IPS-18c (cell line): ENCODE data around the gene SPATA9.

Experiments
- H3K4me3 ChIP-seq: 2 replicates; pipeline ENCODE4 v1.7.0; 2013; ENCODE audit warnings: low read depth, mild to moderate bottlenecking, low read length, moderate library complexity; ENCODE audit not compliant: insufficient read depth
- H3K9me3 ChIP-seq: one replicate; pipeline ENCODE4 v1.6.1; 2013; ENCODE audit warnings: mild to moderate bottlenecking, low read length, moderate library complexity; ENCODE audit not compliant: control insufficient read depth, insufficient read depth

SPATA9 gene

DNA sequence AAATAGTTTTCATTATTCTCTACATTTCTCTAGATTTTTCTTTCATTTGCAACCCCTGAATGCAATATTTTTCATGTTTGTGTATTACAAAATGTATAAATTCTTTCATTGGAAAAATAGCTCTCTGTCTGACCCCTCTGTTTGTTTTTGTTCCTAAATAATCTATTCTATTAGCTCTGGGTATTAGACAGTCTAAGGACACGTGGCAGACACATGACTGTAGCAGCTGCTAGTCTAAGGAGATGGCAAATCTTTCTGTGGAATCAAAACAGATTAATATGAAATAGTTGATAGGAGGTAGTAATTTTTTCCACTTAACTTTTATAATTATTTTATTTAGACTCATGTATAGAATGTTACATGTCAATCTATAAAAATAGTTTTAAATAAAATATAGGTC lies 21.4 kb upstream of the SPATA9 start:
- no peak overlapping the region for H3K4me3 ChIP-seq
- H3K9me3 ChIP-seq = no peaks in the 10 kb centered on the region

DNA sequence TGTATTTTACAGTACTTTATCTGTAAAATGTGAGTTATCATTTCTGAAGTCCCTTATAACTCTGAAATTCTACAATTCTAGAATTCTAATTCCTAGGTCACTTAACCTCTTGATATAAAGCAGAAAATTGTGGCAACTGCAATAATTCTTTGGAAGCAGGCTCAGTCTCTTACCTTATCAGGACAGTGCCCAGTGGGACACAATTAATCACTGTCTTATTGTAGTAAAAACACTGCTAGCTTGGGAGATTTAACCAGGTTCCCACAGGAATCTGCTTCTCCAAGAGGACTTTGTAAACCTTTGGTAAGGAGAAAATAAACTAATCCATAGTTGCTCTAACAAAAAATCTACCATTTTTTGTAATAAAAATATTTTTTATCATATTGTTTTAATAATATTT lies 18.3 kb upstream of the SPATA9 start:
- Histone ChIP-seq H3K9me3 (no peaks in the 10 kb centered on the region), H3K4me3 (no peak overlapping the region)

DNA sequence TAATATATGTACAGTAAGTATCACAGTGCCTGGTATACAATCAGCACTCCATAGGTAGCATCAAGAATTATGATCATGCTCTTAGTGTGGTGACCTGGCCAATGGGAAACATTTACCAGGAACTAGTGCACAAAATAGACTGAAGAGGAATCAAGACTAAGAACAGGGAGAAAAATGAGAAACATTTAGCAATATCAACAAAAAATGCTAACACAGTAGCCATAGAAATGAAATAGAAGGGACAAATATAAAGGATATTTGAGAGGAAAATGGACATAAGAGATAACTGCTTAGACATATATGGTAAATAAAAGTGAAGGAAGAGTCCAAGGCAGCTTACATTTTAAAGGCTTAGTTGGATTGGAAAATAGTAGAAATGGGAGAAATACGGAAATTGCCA lies 16.5 kb upstream of the SPATA9 start:
- Histone ChIP-seq H3K4me3 (no peak overlapping the region), H3K9me3 (no peaks in the 10 kb centered on the region)

DNA sequence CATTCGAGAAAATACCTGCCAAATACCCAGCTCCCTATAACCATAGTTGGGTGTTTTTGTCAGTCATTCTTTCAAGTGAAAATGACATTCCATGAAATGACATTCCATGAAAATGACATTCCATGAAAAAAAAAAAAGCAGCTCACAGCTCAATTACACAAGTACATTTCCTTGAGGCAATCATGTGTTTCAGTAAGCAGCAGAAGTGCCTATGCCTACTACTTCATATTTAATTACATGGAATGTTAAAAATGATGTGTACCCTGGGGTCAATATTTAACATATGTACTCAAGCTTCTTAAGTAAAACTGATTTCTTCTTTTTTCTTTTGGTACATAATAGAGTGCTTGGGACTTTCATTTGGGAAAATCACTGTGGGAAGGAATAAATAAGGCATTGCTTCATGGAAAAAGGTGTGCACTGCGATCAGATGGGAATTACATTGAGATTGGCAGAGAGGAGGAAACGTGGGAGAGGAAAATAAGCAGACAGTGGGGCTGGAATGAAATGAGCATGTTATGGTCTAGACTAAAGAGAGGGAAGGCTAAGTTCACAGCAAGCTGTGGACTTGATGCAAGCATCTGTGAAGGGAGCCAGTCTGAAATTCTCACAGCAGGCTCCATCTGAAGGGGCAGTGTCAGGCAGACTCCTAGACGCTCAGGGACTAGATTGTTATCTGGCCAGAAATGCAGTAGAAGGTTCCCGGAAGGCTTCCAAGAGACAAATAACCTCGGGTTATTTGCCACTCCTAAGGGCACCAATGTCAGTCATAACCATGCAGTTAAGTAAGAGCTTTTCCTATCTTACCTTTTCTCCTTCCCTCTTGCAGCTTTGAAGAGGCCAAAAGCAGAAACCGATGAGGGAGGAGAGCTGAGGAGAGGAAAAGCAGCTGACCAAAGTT lies 15.2 kb upstream of the SPATA9 start:
- H3K9me3 ChIP-seq = no peaks in the 10 kb centered on the region
- H3K4me3 ChIP-seq = no peak overlapping the region

DNA sequence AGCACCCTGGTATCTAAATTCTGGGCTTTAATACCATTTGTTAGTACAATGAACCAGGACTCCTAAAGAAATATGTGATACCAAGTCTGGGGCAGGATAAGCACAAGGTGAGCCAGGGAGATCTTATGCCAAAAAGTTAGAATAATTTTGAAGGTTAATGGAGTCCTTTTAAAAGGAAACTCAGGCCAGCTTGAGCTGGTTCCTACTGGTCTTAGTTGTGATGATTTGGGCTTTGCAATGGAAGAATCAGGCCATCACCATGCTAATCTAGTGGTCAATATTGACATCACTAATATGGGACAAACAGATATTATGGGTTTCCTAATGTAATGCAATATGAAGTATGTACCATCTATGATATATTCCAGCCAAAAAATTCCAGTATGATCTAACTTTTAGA lies 7.5 kb upstream of the SPATA9 start:
- Histone ChIP-seq H3K9me3 (no peaks in the 10 kb centered on the region), H3K4me3 (no peak overlapping the region)

DNA sequence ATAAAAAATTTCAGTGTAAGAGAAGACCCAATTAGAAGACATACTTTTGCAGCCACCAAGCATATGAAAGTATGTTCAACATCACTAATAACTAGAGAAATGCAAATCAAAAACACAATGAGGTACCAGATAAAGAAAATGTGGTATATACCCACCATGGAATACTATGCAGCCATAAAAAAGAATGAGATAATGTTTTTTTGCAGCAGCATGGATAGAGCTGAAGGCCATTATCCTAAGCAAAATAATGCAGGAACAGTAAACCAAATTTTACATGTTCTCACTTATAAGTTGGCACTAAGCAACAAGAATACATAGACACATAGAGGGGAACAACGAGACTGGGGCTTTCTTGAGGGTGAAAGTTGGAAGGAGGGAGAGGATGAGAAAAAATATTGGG lies 6.9 kb upstream of the SPATA9 start:
- Histone ChIP-seq H3K9me3 (no peaks in the 10 kb centered on the region), H3K4me3 (no peak overlapping the region)

DNA sequence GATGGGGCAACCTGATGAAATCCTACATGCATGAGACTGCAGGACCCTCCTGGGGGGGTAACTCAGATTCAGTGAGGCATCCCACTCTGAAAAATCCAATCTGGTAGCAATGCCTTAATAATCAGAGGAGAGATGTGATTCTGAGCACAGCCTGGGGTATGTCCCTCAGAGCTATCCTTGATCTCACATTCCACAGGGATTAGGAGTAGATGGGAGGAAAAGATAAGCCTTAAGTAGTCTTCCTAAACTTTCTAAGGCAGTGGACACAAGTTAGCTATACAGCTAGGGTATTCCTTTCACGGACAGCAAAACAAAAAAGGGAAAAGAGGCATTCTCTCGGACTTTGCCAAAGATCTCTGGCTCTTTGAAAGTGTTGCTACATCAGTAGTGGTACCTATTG lies 3.9 kb upstream of the SPATA9 start:
- no peak overlapping the region for H3K4me3 ChIP-seq
- no peaks in the 10 kb centered on the region for H3K9me3 ChIP-seq

DNA sequence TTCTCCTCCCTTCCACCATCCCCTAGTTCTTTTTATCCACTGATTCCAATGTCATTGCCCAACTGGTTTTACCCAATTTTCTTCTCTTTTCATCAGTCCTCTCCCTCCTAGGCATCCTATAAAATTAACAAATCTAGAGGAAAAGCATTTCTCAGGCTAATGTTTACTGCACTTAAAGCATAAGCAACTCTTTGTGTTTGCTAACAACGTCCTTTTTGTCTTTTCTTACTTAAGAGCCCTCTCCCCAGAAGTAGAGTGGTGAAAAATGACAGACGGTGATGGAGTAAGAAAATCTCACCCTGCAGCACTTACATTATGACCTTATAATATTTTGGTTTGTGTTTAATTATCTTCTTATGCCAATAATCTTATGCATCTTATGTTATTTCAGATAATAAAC lies 1.6 kb upstream of the SPATA9 start:
- Histone ChIP-seq H3K4me3 (no peak overlapping the region), H3K9me3 (no peaks in the 10 kb centered on the region)

DNA sequence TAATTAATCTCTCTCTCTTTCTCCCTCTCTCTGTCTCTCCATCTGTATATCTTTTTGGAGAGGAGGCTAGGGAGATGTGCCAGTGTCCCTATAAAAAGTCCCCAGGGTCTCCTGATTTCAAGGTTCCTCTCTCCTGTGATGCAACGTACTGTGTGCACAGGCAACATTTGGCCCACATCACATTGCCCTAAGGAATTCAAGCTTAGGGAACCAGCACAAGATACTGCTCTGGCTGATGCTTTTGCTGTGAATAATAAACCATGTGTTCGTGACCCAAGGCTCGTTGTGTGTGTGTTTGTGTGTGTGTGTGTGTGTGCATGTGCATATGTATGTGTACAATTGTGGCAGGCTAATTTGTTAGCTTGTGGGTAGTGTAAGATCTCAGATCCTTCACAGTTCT lies 9.7 kb downstream of the SPATA9 start:
- Histone ChIP-seq H3K9me3 (no peaks in the 10 kb centered on the region), H3K4me3 (no peak overlapping the region)

DNA sequence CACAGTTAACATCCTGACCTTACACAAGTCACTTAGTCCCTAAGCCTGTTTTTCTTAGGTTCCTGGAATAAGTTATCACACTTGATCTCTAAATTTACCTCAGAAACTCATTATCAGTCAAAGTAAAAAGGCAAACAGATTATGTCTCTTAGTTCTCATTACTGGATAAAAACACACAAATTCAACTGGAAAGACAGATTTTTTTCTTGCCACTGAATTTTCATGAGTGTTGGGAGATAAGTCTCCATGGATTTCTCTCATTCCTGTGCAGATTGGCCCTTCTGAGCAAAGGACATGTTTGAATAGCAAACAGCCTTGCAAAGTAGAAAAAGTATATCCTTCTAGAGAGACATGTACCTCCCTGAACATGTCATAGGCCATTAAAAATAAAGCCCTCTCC lies 10.2 kb downstream of the SPATA9 start:
- no peaks in the 10 kb centered on the region for H3K9me3 ChIP-seq
- H3K4me3 ChIP-seq = no peak overlapping the region

DNA sequence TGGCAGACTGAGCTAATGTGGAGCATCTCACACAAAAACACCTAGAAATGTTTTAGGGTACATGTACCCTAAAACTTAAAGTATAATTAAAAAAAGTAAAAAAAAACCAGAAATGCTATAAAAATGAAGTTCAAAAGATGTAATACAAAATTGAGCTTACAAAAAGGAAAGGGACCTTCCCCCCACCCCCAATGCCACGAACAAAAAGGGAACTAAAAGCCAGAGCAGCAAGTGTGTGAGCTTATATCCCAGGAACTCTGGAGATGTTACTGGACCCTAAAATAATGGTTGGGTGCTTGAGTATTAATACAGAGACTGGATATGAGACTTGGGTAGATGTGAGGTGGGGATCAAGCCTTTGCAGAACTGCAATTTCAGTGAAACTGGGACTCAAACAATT lies 11.0 kb downstream of the SPATA9 start:
- Histone ChIP-seq H3K9me3 (no peaks in the 10 kb centered on the region), H3K4me3 (no peak overlapping the region)

DNA sequence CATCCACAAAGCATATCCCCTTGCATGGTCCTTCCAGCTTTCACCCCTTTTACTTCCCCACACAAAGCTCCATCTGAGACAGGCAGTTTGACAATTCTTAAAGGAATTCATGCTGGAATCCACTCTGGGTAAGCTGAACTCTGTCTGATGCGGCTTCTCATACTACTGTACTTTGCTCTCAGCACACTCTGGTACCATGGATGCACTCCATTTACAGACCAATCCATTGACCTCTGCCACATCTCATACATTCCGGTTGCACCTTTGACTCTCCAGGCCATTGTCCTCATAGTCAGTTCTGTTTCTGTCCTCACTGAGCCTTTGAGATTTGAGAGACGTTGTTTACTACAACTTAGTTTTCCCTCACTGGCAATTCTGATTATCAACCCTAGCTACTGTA lies 12.2 kb downstream of the SPATA9 start:
- Histone ChIP-seq H3K4me3 (no peak overlapping the region), H3K9me3 (no peaks in the 10 kb centered on the region)

DNA sequence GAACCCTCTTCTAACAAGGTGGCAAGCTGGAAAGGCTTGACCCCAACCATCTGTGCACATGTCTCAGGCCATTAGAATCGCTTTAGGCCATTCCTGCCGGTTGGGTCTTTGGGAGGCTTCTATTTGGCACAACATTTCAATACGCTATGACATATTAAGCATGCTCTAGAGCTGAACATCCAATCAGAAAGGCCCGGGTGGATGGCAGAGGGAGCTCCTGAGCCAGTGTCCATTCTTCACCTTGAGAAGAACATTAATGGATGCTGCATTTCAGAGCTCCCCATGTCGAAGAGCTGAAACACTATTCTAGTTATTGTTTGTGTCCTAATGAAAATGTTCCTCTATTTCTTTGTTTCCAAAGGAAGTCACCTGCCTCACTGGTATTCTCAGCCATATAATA lies 12.8 kb downstream of the SPATA9 start:
- H3K9me3 ChIP-seq = no peaks in the 10 kb centered on the region
- no peak overlapping the region for H3K4me3 ChIP-seq

DNA sequence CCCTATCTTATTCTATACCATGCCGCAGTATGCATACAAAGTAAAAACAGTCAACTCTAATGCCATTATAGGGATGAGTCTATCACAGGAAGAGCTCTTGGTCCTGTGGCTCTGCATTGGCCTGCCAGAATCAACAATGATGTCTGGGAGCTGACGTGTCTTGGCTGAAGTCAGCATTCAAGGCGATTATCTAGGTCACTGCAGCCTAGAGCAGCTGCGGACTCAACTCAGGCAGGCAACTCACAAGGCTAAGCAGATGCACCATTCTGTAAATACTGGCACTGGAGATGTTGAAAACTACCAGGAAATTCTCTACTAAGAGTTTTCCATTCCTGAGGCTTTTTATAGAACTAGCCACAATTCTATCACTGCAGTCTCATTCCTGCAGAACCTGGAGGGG lies 13.3 kb downstream of the SPATA9 start:
- Histone ChIP-seq H3K4me3 (no peak overlapping the region), H3K9me3 (no peaks in the 10 kb centered on the region)

DNA sequence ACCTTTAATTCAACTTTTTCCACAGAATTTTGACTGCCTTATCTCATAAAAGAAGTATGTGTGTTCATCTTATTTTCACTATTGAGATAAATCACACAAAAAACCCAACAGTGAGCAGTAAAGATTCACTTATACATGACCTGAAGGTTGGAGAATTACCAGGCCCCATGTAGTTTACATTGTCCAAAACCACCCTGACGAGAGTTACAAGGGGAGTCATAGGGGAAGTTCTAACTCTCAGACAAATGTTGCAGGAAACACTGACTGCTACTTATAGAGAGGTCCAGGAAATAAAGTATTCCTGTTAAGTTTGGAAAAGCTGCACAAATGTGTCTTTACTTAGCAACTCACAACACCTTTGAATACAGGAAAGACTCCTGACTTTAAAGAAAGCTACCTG lies 14.1 kb downstream of the SPATA9 start:
- Histone ChIP-seq H3K4me3 (no peak overlapping the region), H3K9me3 (no peaks in the 10 kb centered on the region)

DNA sequence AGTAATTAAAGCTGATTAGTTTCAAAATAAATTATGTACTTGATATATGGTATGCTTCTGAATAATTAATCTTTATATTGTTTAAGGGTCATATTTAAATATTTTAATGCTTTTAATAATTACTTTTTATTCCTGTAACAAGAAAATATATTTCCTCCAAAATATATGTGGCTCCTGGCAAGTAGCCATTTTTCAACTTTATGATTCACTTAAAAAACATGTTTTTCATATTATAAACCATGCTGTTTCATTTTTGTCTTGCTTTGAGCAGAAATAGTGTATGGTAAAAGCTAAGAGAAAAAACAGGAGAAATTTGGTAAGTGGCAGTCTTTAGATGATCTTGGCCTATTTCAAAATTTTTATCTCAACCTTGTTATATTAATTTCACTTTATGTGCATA lies 14.6 kb downstream of the SPATA9 start:
- Histone ChIP-seq H3K9me3 (no peaks in the 10 kb centered on the region), H3K4me3 (no peak overlapping the region)

DNA sequence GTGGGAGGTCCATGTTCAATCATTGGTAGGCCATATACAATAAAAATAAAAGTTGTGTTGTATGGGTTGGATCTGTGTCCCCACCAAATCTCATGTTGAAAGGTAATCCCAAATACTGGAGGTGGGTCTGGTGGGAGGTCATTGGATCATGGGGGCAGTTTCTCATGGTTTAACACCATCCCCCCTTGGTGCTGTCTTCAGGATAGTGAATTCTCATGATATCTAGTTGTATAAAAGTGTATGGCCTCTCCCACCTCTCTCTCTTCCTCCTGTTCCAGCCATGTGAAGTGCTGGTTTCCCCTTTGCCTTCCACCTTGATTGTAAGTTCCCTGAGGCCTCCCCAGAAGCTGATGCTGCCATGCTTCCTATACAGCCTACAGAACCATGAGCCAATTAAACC lies 15.1 kb downstream of the SPATA9 start:
- Histone ChIP-seq H3K4me3 (no peak overlapping the region), H3K9me3 (no peaks in the 10 kb centered on the region)

DNA sequence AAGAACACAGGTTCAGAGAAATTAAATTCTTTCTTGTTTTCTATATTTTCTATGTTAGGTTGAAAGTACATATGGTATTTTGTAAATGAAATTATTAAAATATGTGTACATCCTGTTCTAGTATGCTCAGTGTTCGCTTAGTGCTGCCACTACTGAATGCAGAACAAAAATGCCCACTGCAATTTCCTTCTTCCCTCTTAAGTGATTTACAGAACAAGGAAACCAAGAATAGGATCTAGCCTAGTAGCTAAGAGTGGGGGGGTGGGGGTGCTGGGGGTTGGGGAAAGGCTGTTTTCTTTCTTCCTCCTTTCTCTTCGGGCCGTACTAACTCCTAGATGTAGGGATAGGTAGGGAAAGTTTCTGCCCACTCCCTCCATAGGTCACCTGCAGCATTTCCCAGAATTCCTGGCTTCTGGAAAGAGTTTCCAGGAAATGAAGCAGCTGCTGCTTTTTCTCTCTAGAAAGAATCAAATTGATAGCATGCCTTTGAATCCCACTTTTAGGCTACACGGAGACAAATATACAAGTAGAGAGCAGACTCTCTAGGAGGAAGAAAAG lies 15.7 kb downstream of the SPATA9 start:
- Histone ChIP-seq H3K4me3 (no peak overlapping the region), H3K9me3 (no peaks in the 10 kb centered on the region)
